K562 (cell line): Measurements from ENCODE around the gene TRAK1. TPM values are rescaled to one million over a fixed set of nuclear protein-coding genes. Genes with fewer than 3 reads are reported as not detected.

Experiments
- ATAC-seq: fragments of 200-7000 bp; cut with Tn5 transposase; 3 replicates; pipeline ENCODE4 v1.9.1; 2020; ENCODE audit warnings: moderate library complexity
- BruUV-seq: library from RNA; stranded (reverse); fragments of 400-500 nt; replicated peaks from 2 replicates; lab custom pipeline; 2021; lab: Mats Ljungman, UMichigan
- CTCF ChIA-PET: fragments of 300-600 bp; formaldehyde crosslinking; extraction: SDS; loops from one replicate; lab custom pipeline; 2021; ENCODE audit warnings: low intra/inter-chr PET ratio; lab: Yijun Ruan, JAX
- POLR2A ChIA-PET: fragments of 300-600, 350-650 bp; sonication (Branson Sonifier 250); formaldehyde crosslinking; extraction: SDS; loops from one replicate; lab custom pipeline; 2021; ENCODE audit warnings: antibody characterized with exemption, inconsistent platforms; lab: Yijun Ruan, JAX
- DNase-seq, 4 experiments: peaks; one replicate each; pipeline versions ENCODE4 v3.0.0 to v3.0.0-alpha.2; 2011 to 2018; ENCODE audit warnings: low spot score in 3 of 4, mixed read lengths in 3 of 4; ENCODE audit errors: extremely low read depth in 1 of 4
- FAIRE-seq: peaks from 2 replicates; lab custom pipeline; 2011; peaks lifted over from hg19 to GRCh38; lab: Jason Lieb, UNC
- H2AFZ ChIP-seq: 2 replicates; pipeline ENCODE4 v1.6.0; 2011; ENCODE audit warnings: low read depth, low read length, control low read depth, inconsistent platforms
- H3K27ac ChIP-seq: fragments of 200-600 bp; 3 replicates; pipeline ENCODE4 v1.8.0; 2011; ENCODE audit warnings: low read depth, mild to moderate bottlenecking, control low read depth, inconsistent platforms, low read length, moderate library complexity, mixed read lengths; ENCODE audit errors: extremely low read depth
- H3K27me3 ChIP-seq, 2 experiments: fragments of 300-600 bp in 1 of 2; 2 replicates in 1 of 2; 3 replicates in 1 of 2; pipeline versions ENCODE4 v1.6.0 to v1.8.0; 2011; ENCODE audit warnings: inconsistent platforms in 2 of 2, low read length in 2 of 2, mild to moderate bottlenecking in 1 of 2, mixed read lengths in 1 of 2, moderate library complexity in 1 of 2; ENCODE audit not compliant: control insufficient read depth in 2 of 2, insufficient read depth in 2 of 2
- H3K36me3 ChIP-seq: fragments of 300-600 bp; 3 replicates; pipeline ENCODE4 v1.8.0; 2011; ENCODE audit warnings: mild to moderate bottlenecking, low read length, inconsistent platforms; ENCODE audit not compliant: control insufficient read depth, insufficient read depth
- H3K4me1 ChIP-seq, 2 experiments: fragments of 200-600 bp in 1 of 2; replicated peaks in 1 of 2; 2 replicates in 1 of 2; 3 replicates in 1 of 2; pipeline versions ENCODE4 v1.5.1 to v1.8.0; 2011; ENCODE audit warnings: inconsistent platforms in 2 of 2, low read length in 2 of 2, mild to moderate bottlenecking in 1 of 2, mixed read lengths in 1 of 2, moderate library complexity in 1 of 2; ENCODE audit not compliant: control insufficient read depth in 2 of 2, insufficient read depth in 2 of 2
- H3K4me2 ChIP-seq: 2 replicates; pipeline ENCODE4 v1.6.1; 2011; ENCODE audit warnings: low read length, control low read depth, inconsistent platforms, mixed read lengths; ENCODE audit not compliant: insufficient read depth
- H3K4me3 ChIP-seq: fragments of 200-600 bp; sonication (generic), shearing (Covaris generic); 2 replicates; pipeline ENCODE4 v1.5.1; 2016; ENCODE audit warnings: control low read depth, inconsistent platforms
- H3K79me2 ChIP-seq: fragments of 200-600 bp; 3 replicates; pipeline ENCODE4 v1.8.0; 2011; ENCODE audit warnings: low read length, inconsistent platforms; ENCODE audit not compliant: control insufficient read depth, insufficient read depth
- H3K9ac ChIP-seq, 2 experiments: 2 replicates each; pipeline versions ENCODE4 v1.6.0 to v1.6.1; 2011; ENCODE audit warnings: low read depth in 2 of 2, low read length in 2 of 2, control low read depth in 1 of 2, inconsistent platforms in 1 of 2, mild to moderate bottlenecking in 1 of 2, mixed read lengths in 1 of 2; ENCODE audit not compliant: insufficient read depth in 1 of 2
- H3K9me1 ChIP-seq: one replicate; pipeline ENCODE4 v1.6.0; 2011; ENCODE audit warnings: inconsistent platforms, mild to moderate bottlenecking, low read length, moderate library complexity; ENCODE audit not compliant: control insufficient read depth, insufficient read depth
- H3K9me3 ChIP-seq: replicated peaks from 2 replicates; pipeline ENCODE4 v1.5.1; 2011; ENCODE audit warnings: low read depth, low read length, inconsistent platforms; ENCODE audit not compliant: control insufficient read depth, insufficient read depth
- H4K20me1 ChIP-seq: replicated peaks from 2 replicates; pipeline ENCODE4 v1.6.1; 2011; ENCODE audit warnings: low read length, inconsistent platforms, mixed read lengths; ENCODE audit not compliant: control insufficient read depth, insufficient read depth
- BCL6 ChIP-seq: fragments of 250-450 bp; sonication (Bioruptor Pico); IDR thresholded peaks from 2 replicates; pipeline ENCODE4 v1.4.0; 2020
- EWSR1 ChIP-seq: fragments of 450-650 bp; IDR thresholded peaks from 2 replicates; pipeline ENCODE4 v1.6.1; 2018; ENCODE audit warnings: borderline replicate concordance, mild to moderate bottlenecking, low read depth, moderate library complexity; ENCODE audit not compliant: partially characterized antibody
- MAFF ChIP-seq: IDR thresholded peaks from 2 replicates; pipeline ENCODE4 v1.6.1; 2012; ENCODE audit warnings: low read length, improper control_type of control experiment
- NFRKB ChIP-seq: fragments of 450-650 bp; IDR thresholded peaks from 2 replicates; pipeline ENCODE4 v1.6.1; 2016; ENCODE audit warnings: low read depth
- NFXL1 ChIP-seq: fragments of 450-650 bp; formaldehyde crosslinking; IDR thresholded peaks from 2 replicates; pipeline ENCODE4 v1.4.0; 2021; ENCODE audit warnings: mild to moderate bottlenecking
- RBM14 ChIP-seq: fragments of 200-400 bp; formaldehyde crosslinking; IDR thresholded peaks from 2 replicates; pipeline ENCODE4 v1.6.1; 2018; ENCODE audit warnings: low read depth, mild to moderate bottlenecking, low read length, moderate library complexity, borderline replicate concordance; ENCODE audit not compliant: insufficient read depth
- STAT5B ChIP-seq: fragments of 250-450 bp; sonication (Bioruptor Pico); IDR thresholded peaks from 2 replicates; pipeline ENCODE4 v1.8.0; 2021; ENCODE audit warnings: mild to moderate bottlenecking, inconsistent platforms
- ZFP1 ChIP-seq: fragments of 450-650 bp; formaldehyde crosslinking; IDR thresholded peaks from 2 replicates; pipeline ENCODE4 v1.4.0; 2020; ENCODE audit warnings: mild to moderate bottlenecking, mixed read lengths
- ZNF316 ChIP-seq: fragments of 450-650 bp; IDR thresholded peaks from 2 replicates; pipeline ENCODE4 v1.6.1; 2016
- WGBS: fragments of 100-300 bp; shearing (Covaris generic); methylation state at CpG from one replicate; pipeline ENCODE4 v1.1.6; 2016; ENCODE audit warnings: low coverage, mixed read lengths; ENCODE audit not compliant: insufficient coverage; ENCODE audit errors: missing lambda C conversion rate; 5-methylcytosine and 5-hydroxymethylcytosine counted together
- in situ Hi-C: fragments of 300-500 bp; cut with MboI; formaldehyde crosslinking; loops from 4 replicates; pipeline ENCODE4 v1.15.0; 2018; ENCODE audit warnings: inconsistent platforms, mixed read lengths
- intact Hi-C: fragments of 100-400 bp; cut with micrococcal nuclease; formaldehyde crosslinking; loops from 2 replicates; pipeline ENCODE4 v1.14.2; 2022
- polyA plus RNA-seq, 8 experiments: library from polyadenylated mRNA; depleted of rRNA in 4 of 8; stranded (reverse) in 5 of 8; unstranded in 3 of 8; fragments of >200 nt; fragmentation: Nextera tagmentation in 2 of 8; fragmentation: Illumina TruSeq in 1 of 8; extraction: Ambion mirVana in 2 of 8; extraction: Trizol in 1 of 8; gene quantifications; 2 replicates each; pipeline versions ENCODE4 v1.2.1 to v1.2.3, GENCODE V29; 2011 to 2014; ENCODE audit warnings: inconsistent platforms in 1 of 8, missing spikeins in 1 of 8
- total RNA-seq, 7 experiments: library from RNA; depleted of rRNA in 6 of 7; stranded (reverse); fragments of >200 nt in 6 of 7; fragmentation: Illumina TruSeq in 2 of 7; extraction: Trizol in 2 of 7; gene quantifications; 2 replicates each; pipeline versions ENCODE4 v1.2.1 to v1.2.3, GENCODE V29; 2011 to 2021; ENCODE audit warnings: low replicate concordance in 1 of 7
- TF ChIP-seq, protein P1 (sequence below): fragments of 450-650 bp; IDR thresholded peaks from 2 replicates; pipeline ENCODE4 v1.7.1; 2018; ENCODE audit warnings: mild to moderate bottlenecking, low read depth; ENCODE audit not compliant: partially characterized antibody
- TF ChIP-seq, protein P2 (sequence below): fragments of 250-450 bp; sonication (Bioruptor Pico); IDR thresholded peaks from 2 replicates; pipeline ENCODE4 v1.5.0; 2022; ENCODE audit warnings: mild to moderate bottlenecking
- TF ChIP-seq, protein P3 (sequence below): fragments of 250-450 bp; sonication (Bioruptor Pico); IDR thresholded peaks from 2 replicates; pipeline ENCODE4 v1.4.0; 2020
- TF ChIP-seq, protein P4 (sequence below): fragments of 450-650 bp; IDR thresholded peaks from 2 replicates; pipeline ENCODE4 v1.6.1; 2016; ENCODE audit warnings: mild to moderate bottlenecking

TRAK1 gene
- total and polyA plus RNA-seq, 9 of the 15 experiments (the other 6 are each of a cell fraction or from before 2014, with no cell fraction given), result 5.3 to 28.5 (median 17.5) TPM

DNA sequence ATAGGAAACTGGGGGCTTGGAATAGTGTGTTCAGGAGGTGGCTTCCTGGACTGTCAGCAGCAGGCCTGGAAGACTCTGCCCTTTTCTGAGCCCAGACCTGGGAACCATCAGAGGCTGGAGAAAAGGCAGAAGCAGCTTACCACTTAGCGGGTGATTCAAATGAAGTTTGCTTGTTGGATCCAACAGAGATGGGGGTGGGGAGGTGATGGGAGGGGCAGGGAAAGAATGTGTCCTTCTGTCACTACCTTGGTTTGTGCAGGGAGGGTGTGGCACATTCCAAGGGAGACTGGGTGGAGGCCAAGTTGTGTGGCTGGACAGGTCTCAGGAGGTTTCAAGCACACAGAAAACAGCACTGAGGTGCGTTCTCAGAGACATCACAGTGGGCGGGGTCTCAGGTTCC is 58.8 kb downstream of the TRAK1 start (continued):
- TF ChIP-seq, protein P1, sequence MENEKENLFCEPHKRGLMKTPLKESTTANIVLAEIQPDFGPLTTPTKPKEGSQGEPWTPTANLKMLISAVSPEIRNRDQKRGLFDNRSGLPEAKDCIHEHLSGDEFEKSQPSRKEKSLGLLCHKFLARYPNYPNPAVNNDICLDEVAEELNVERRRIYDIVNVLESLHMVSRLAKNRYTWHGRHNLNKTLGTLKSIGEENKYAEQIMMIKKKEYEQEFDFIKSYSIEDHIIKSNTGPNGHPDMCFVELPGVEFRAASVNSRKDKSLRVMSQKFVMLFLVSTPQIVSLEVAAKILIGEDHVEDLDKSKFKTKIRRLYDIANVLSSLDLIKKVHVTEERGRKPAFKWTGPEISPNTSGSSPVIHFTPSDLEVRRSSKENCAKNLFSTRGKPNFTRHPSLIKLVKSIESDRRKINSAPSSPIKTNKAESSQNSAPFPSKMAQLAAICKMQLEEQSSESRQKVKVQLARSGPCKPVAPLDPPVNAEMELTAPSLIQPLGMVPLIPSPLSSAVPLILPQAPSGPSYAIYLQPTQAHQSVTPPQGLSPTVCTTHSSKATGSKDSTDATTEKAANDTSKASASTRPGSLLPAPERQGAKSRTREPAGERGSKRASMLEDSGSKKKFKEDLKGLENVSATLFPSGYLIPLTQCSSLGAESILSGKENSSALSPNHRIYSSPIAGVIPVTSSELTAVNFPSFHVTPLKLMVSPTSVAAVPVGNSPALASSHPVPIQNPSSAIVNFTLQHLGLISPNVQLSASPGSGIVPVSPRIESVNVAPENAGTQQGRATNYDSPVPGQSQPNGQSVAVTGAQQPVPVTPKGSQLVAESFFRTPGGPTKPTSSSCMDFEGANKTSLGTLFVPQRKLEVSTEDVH, result no peak
- TF ChIP-seq, all 486 proteins: peak for 0

DNA sequence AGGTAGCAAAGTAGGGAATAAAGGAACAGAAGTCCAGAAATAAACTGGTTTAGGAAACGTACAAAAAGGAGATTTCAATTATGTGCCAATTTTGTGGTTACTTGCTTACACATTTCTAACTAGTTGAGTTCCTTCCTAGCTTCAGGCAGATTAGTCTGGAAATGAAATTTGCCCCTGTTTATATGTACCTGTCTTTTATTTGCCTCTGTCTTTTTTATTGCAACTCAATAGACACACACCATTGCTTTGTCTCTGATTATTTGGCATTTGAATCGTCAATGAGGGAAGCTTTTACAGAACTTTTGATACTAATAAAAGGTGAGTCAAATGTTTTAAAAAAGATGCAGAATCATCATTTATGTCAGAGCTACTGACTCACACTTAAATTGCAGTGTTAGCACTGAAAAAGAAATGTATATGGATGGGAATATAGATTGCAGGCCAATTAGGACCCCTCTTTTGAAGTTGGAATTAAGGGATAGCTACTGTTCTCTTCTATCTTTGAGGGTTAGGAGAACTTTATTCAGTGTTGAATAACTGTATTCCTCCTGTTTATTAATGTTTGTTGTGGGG is 60.5 kb downstream of the TRAK1 start:
- no peaks in the 10 kb centered on the region for H3K27me3 ChIP-seq
- CTCF ChIA-PET, result no interaction called here
- H3K9me3 ChIP-seq, result no peaks in the 10 kb centered on the region
- H3K36me3 ChIP-seq, result no peaks in the 10 kb centered on the region
- POLR2A ChIA-PET, result interaction anchor here (1.0 kb wide), 1 partner anchor 17 kb away, joined by 3 read pairs; no protein-coding TSS in a partner anchor
- no TSS peak for BruUV-seq
- in situ Hi-C loops, result no loop called here
- no peak overlapping the region for H3K9ac ChIP-seq
- H4K20me1 ChIP-seq, result peaks cover 22% of the 10 kb centered on the region
- no peak overlapping the region for H3K27ac ChIP-seq
- no peak for ATAC-seq
- H3K4me2 ChIP-seq, result no peak overlapping the region
- H3K79me2 ChIP-seq, result no peaks in the 10 kb centered on the region
- FAIRE-seq, result no peak
- no peak overlapping the region for H3K4me3 ChIP-seq
- DNase-seq, result no peak
- H2AFZ ChIP-seq, result no peak overlapping the region
- WGBS, result 27% methylated on average over 2 of the region's 2 CpGs
- no peaks in the 10 kb centered on the region for H3K9me1 ChIP-seq
- intact Hi-C loops, result no loop called here
- no peaks in the 10 kb centered on the region for H3K4me1 ChIP-seq
- TF ChIP-seq MAFF (peak; percentile 49; the same call in 1 of the 2 replicates), EWSR1 (no peak), ZNF316 (peak; percentile 82), NFXL1 (CRISPR knock-in tag) (no peak), NFRKB (no peak), RBM14 (no peak), STAT5B (no peak), BCL6 (CRISPR knock-in tag) (no peak), ZFP1 (CRISPR knock-in tag) (no peak)
- TF ChIP-seq, protein P2, sequence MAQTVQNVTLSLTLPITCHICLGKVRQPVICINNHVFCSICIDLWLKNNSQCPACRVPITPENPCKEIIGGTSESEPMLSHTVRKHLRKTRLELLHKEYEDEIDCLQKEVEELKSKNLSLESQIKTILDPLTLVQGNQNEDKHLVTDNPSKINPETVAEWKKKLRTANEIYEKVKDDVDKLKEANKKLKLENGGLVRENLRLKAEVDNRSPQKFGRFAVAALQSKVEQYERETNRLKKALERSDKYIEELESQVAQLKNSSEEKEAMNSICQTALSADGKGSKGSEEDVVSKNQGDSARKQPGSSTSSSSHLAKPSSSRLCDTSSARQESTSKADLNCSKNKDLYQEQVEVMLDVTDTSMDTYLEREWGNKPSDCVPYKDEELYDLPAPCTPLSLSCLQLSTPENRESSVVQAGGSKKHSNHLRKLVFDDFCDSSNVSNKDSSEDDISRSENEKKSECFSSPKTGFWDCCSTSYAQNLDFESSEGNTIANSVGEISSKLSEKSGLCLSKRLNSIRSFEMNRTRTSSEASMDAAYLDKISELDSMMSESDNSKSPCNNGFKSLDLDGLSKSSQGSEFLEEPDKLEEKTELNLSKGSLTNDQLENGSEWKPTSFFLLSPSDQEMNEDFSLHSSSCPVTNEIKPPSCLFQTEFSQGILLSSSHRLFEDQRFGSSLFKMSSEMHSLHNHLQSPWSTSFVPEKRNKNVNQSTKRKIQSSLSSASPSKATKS (CRISPR knock-in tag), result no peak
- TF ChIP-seq, protein P3, sequence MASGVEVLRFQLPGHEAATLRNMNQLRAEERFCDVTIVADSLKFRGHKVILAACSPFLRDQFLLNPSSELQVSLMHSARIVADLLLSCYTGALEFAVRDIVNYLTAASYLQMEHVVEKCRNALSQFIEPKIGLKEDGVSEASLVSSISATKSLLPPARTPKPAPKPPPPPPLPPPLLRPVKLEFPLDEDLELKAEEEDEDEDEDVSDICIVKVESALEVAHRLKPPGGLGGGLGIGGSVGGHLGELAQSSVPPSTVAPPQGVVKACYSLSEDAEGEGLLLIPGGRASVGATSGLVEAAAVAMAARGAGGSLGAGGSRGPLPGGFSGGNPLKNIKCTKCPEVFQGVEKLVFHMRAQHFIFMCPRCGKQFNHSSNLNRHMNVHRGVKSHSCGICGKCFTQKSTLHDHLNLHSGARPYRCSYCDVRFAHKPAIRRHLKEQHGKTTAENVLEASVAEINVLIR (CRISPR knock-in tag), result no peak
- TF ChIP-seq, protein P4, sequence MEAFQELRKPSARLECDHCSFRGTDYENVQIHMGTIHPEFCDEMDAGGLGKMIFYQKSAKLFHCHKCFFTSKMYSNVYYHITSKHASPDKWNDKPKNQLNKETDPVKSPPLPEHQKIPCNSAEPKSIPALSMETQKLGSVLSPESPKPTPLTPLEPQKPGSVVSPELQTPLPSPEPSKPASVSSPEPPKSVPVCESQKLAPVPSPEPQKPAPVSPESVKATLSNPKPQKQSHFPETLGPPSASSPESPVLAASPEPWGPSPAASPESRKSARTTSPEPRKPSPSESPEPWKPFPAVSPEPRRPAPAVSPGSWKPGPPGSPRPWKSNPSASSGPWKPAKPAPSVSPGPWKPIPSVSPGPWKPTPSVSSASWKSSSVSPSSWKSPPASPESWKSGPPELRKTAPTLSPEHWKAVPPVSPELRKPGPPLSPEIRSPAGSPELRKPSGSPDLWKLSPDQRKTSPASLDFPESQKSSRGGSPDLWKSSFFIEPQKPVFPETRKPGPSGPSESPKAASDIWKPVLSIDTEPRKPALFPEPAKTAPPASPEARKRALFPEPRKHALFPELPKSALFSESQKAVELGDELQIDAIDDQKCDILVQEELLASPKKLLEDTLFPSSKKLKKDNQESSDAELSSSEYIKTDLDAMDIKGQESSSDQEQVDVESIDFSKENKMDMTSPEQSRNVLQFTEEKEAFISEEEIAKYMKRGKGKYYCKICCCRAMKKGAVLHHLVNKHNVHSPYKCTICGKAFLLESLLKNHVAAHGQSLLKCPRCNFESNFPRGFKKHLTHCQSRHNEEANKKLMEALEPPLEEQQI, result no peak
